Measurements from ENCODE around the gene SUSD1. TPM values are rescaled to one million over a fixed set of nuclear protein-coding genes. Genes with fewer than 3 reads are reported as not detected.
A peak's percentile ranks its signal among the peaks of the same experiment; 100 is the strongest.

Gene SUSD1
- total and polyA plus RNA-seq, 2 donors (not counting 3 experiments of a cell fraction or from before 2014, with no cell fraction given): 33.1 to 37.8 TPM

DNA sequence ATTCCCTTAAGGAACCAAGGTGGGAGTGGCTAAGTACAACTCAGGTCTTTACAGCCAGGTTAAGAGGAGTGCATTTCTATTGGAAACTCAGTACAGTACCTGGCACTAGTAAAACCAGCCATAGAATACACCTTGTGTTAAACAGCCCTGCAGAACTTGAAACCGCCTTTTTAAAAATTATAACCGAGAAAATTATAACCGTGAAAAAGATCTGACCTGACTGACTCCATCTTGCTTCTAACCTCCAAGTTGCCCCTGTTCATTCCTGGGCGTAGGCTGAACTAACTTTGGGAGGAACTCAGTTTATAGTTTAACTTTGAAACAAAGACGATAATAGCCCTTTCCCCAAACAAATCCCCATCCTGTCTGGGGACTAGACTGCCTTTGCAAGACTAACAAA, 132.3 kb downstream of the SUSD1 start:
- FAIRE-seq: no peak
- dilution Hi-C loops (cut with MboI; ENCODE audit: extremely low pct_ligation_motif_present, low sequenced_read_pairs): no loop called here
- CTCF ChIA-PET: no interaction called here
- Histone ChIP-seq H3K27ac (ENCODE audit: insufficient read depth, low read depth, low read length) (peak overlapping the region; percentile 83), H3K79me2 (ENCODE audit: control insufficient read depth, insufficient read depth, low read length) (no peaks in the 10 kb centered on the region), H3K4me1 (ENCODE audit: control insufficient read depth, extremely low read depth, insufficient read depth, low read length) (peaks cover 39% of the 10 kb centered on the region), H4K20me1 (replicated peaks; ENCODE audit: control insufficient read depth, extremely low read depth, insufficient read depth, low read length) (no peaks in the 10 kb centered on the region), H3K4me2 (ENCODE audit: insufficient read depth, low read length) (no peak overlapping the region), H3K4me3 (replicated peaks in 1 of 3; ENCODE audit: insufficient read depth in 1 of 3, low read depth in 1 of 3, low read length in 3 of 3) (no peak overlapping the region), H3K36me3 (ENCODE audit: control insufficient read depth in 2 of 2, extremely low read depth in 1 of 2, insufficient read depth in 2 of 2, low read length in 2 of 2) (no peaks in the 10 kb centered on the region), H2AFZ (ENCODE audit: low read depth, low read length) (no peak overlapping the region), H3K9me3 (replicated peaks; ENCODE audit: control insufficient read depth, insufficient read depth, low read length) (no peaks in the 10 kb centered on the region), H3K9me1 (replicated peaks; ENCODE audit: control insufficient read depth, extremely low read depth, insufficient read depth, low read length) (no peaks in the 10 kb centered on the region), H3K27me3 (ENCODE audit: control insufficient read depth in 2 of 2, insufficient read depth in 2 of 2, low read length in 2 of 2) (no peaks in the 10 kb centered on the region), H3K9ac (replicated peaks; ENCODE audit: extremely low read depth, insufficient read depth, low read length) (peak overlapping the region; percentile 34)
- no peak for DNase-seq (ENCODE audit: low read depth, low spot score)
- POLR2A ChIA-PET: no interaction called here
- no TSS peak for BruUV-seq (replicated peaks)
- intact Hi-C loops (cut with micrococcal nuclease): loop anchor here (1.0 kb wide), 1 partner anchor 19 kb away; no protein-coding TSS in a partner anchor
- TF ChIP-seq FOS (IDR thresholded peaks at IDR 0.05; ENCODE audit: borderline replicate concordance, insufficient read depth, low read length): no peak
- TF ChIP-seq JUN (IDR thresholded peaks at IDR 0.05; ENCODE audit: borderline replicate concordance, insufficient read depth, insufficient read length, low read depth): no peak
- no peak for TF ChIP-seq EZH2 (IDR thresholded peaks at IDR 0.05; ENCODE audit: borderline replicate concordance, low read depth, low read length, severe bottlenecking)
- no peak for TF ChIP-seq POLR2AphosphoS5 (IDR thresholded peaks at IDR 0.05; ENCODE audit: insufficient read depth, low read depth, low read length)
- TF ChIP-seq MYC (IDR thresholded peaks at IDR 0.05; ENCODE audit: low read depth, low read length): no peak
- TF ChIP-seq, protein P1, sequence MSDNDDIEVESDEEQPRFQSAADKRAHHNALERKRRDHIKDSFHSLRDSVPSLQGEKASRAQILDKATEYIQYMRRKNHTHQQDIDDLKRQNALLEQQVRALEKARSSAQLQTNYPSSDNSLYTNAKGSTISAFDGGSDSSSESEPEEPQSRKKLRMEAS (IDR thresholded peaks at IDR 0.05; ENCODE audit: insufficient read depth, insufficient read length): no peak
- no peak for TF ChIP-seq GATA2 (IDR thresholded peaks at IDR 0.05; ENCODE audit: insufficient read depth, insufficient read length, low read depth, low read length)
- TF ChIP-seq POLR2A (IDR thresholded peaks at IDR 0.05; ENCODE audit: low read depth, low read length): no peak
- no peak for TF ChIP-seq CTCF (IDR thresholded peaks at IDR 0.05; ENCODE audit: extremely low read depth in 1 of 2, insufficient read depth in 1 of 2, low read depth in 1 of 2, low read length in 2 of 2)

Data from endothelial cell of umbilical vein (primary cell).